Activated CD4-positive, alpha-beta T cell treated with anti-CD3 and anti-CD28 coated beads, Interleukin-2, amount 50 U/mL, for 16 hours (primary cell): ENCODE data around the gene AMBP.
"Not testable (repeated sequence)": the region's sequence is repeated elsewhere in the genome, so short reads cannot be mapped to it uniquely, and the experiment has no call there.

Experiments
- DNase-seq: peaks from one replicate; pipeline ENCODE4 v3.0.0-alpha.2; 2020

AMBP gene

GRCh38 chr9:114091711-114092110 is 13.6 kb upstream of the AMBP start:
- DNase-seq = no peak

- no peak for DNase-seq
These were observed 12.7 kb upstream of the AMBP start for GRCh38 chr9:114090798-114091197.

- DNase-seq = no peak
These were observed 11.2 kb upstream of the AMBP start for GRCh38 chr9:114089206-114089840.

DNA sequence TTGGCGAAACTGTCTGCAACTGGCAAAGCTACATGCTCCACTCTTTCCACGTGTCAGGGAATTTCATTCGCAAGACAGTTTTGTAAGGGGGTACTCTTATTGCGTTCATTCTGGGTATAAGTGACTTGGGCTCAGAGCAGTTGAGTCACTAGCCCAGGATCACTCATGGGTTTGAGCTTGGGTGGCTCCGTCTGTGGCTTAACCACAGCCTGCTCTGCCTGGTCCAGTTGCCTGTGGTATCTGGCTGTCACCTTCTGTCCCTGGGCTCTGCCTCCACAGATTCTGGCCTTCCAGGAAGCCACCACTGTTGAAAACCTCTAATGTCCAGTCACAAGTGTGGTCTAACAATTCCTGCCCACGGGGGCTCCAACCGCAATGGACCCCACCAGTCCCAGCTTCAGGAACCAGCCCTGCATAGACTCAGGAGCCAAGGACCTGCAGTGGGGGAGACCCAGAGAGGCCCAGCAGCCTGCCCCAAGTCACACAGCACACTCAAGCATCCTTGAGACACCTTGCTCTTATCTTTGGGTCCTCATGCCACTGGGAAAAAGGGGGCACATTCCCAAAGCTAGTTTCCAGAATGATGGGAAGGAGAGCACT is 10.6 kb upstream of the AMBP start:
- no peak for DNase-seq

DNA sequence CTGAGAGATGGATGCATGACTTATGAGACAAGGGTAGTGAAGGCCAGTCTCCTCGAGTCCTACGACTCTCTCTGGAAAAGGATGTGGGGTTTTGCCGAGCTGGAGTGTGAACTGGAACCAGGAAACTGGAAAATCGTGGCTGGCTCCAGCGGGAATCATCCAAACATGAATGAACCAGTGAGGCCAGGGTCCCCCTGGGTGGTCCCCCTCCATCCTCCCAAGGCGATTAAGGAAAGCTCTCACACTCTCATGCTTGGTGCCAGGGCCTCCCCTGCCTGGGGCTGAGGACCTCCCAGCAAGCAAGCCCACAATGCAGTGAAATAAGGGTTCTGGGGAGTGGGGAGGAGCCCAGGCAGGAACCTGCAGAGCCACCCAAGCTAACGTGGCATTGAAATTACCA is 9.6 kb upstream of the AMBP start:
- no peak for DNase-seq

DNA sequence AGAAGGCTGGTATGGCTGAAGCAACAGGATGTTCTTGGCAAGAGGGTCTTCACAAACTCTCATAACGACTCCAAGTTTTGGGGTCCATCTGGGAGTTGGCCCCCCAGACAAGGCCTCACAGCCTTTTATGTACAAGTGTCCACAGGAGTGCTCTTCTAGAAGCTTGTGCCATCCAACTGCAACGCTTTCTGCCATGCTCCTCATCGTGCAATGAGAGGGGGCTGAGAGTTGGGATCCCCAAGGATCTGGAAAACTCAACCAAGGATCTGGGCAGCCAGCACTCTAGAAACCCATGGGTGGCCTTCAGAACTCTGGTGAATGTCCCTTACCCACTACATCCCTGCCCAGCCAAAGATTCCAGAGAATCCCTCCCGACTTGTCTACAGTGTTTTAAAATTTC is 8.5 kb upstream of the AMBP start:
- DNase-seq = no peak

DNA sequence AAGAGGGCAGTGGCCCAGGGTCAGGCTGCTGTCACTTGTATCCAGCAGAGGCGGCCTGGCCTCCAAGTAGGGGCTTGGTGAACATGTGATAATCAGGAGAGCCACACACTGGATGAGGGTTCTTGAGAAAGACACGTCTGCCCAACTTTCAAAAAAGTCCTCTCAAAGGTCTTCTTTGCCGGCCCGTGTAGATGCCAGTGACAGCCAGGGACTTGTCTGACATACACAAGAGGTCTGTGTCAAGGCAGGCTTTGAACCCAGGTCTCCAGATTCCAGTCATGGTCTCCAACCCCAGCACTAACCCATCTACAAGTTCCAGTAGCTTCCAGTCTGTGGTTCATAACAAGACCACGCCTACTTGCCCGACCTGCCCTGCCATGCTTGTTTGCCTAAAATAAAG is 7.9 kb upstream of the AMBP start:
- no peak for DNase-seq

- DNase-seq = no peak
These were observed 7.3 kb upstream of the AMBP start for GRCh38 chr9:114085387-114085789.

DNA sequence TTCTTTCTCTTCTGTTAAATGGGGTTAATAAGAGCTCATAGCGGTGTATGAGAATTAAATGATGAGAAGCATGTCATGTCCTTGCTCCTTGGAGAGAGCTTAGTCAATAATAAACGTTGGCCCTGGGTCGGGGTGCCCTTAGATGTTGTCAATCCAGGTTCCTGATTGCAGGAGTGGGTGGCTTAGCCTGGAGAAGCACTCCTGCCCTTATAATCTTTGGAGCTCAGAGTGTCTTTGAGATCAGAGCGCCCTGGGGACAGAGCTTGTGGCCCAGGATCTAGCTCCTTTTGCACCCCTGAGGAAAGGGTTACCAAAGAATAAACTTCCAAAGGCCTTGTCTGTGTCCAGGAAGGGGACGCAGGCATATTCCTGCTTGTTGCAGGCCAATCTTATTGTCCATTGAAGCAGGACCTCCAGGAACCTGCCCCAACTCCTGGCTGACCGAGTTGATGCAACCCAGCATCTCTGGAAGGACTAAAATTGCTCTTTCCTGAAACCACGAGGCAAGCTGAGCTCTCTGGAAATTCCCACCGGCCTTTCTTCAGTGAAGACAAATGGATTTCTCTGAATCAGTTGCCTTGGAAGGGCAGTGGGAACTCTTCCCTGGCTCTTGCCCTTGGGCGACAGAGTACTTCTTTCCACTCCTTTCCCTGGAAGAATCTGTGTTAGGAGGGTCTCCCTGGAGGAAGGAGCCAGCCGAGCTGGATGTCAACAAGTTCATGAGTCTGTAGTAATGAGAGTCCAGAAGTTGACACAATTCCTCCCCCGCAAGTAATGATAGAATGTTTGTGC is 6.4 kb upstream of the AMBP start:
- no peak for DNase-seq

DNA sequence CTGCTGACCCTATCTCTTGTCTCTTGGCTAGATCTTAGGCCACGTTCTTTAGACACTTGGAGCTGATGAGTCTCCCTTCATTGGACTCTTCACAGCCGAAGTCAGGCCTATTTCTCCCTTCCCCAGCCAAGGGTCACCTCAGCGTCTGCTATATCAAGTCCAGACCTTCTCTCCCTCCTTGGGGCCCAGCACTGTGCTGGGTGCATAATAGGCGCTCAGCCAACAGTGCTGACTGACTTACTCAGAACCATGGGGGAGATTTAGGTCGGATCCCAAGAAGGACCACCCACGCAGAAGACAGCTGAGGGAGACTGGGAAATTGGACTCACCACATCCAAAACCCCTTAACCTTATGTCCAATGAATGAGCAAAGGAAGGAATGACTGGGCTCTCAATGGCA is 5.6 kb upstream of the AMBP start:
- DNase-seq = no peak

DNA sequence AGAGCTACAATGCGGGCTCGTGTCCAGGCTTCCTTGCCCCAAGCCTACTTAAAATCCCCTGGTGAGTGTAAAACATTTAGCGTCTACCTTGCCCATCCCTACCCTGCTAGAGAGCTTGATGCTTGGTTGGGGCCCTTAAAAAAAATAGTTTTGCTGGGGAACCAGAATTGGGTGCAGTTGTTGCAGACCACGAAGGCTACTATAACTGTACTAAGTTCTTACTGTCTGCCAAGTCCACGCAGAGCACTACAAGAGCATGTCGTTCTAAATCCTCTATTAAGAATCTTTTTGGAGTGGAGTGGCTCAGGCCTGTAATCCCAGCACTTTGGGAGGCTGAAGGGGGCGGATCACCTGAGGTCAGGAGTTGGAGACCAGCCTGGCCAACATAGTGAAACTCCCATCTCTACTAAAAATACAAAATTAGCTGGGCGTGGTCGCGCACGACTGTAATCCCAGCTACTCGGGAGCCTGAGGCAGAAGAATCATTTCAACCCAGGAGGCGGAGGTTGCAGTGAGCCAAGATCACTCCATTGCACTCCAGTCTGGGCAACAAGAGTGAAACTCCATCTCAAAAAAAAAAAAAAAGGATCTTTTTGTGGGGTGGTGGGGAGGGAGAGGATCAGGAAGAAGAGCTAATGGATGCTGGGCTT is 4.8 kb upstream of the AMBP start:
- DNase-seq = not testable (repeated sequence)

GRCh38 chr9:114082017-114082762 is 4.1 kb upstream of the AMBP start:
- DNase-seq = peak; percentile 84

DNA sequence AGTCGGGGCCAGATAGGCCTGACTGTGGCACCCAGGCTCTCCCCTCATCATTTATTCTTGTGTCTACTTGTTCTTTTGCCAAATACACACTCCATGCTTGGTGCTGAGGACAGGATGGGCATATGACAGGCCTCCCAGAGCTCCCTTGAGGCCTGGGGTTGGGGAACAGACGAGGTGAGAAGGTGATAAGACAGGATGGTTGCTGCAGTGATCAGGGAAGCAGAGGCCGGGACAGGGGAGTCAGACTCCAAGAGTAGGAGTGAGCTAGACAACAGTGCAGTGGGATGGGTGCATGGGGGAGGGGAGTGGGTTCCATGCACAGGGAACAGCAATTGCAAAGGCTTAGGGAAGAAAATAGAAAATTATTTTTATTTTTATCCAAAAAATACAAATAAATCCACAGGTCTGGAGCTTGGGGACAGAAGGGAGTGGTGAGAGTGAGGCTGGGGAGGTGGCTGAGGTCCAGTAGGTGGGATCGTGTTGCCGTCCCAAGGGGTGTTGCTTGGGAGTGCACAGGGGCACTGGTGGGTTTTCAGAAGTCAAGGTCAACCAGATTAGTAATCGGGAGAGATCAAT is 3.4 kb upstream of the AMBP start:
- no peak for DNase-seq

DNA sequence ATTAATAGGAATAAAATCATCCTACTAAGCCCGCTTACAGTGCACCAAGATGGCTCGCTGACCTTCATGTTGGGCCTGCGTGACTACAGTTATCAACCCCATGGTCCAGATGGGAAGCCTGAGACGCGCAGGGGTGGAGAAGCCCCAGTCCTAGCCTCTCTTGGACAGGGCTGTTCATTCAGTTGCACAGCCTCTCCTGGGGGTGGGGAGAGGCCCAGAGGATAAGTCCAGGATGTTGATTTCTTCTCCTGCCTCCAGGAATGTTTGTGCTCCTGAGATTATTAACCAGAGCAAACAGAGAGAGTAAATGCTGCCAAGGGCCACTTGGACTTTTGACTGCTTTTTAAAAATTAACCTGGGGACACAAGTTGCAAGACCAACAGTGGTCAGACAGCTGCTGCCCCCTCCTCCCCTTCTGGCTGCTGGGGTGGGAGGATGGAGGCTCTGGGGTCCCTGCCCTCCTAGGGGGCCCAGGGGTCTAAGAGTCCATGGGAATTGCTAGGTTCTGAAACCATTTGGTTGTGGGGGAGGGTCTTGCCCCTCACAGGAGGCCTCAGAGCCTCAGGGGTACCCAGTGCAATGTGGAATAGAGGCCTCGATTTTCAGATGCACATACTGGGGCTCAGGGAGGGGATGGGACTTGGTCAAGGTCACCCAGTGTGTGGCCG is 2.8 kb upstream of the AMBP start:
- no peak for DNase-seq

DNA sequence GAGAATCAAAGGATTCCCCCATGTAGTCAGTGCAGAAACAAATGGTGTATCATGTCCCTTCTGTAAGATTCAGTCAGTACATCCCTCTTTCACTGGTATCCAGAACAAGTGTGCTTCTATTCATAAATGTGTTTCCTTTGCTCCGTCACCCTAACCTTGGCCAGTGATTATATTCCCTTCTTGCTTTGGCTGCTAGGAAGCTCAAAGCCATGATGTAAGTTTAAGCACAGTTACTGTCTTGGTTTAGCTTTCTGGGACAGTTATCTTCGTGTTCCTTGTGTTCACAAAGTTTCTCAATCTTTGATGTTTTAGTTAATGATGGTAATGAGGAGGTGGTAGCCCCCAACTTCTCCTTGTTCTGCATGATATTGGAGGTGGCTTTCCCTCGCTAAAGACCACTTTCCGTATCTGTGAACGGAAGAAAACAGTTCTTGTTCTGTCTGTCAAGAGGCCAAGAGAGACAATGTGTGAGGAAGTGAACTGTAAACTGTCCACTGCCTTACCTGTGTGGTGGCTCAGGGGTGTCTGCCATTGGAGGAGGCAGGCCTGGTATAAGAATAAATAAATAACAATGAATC is 2.2 kb upstream of the AMBP start:
- no peak for DNase-seq

GRCh38 chr9:114078781-114079156 is 669 bp upstream of the AMBP start:
- DNase-seq = no peak

DNA sequence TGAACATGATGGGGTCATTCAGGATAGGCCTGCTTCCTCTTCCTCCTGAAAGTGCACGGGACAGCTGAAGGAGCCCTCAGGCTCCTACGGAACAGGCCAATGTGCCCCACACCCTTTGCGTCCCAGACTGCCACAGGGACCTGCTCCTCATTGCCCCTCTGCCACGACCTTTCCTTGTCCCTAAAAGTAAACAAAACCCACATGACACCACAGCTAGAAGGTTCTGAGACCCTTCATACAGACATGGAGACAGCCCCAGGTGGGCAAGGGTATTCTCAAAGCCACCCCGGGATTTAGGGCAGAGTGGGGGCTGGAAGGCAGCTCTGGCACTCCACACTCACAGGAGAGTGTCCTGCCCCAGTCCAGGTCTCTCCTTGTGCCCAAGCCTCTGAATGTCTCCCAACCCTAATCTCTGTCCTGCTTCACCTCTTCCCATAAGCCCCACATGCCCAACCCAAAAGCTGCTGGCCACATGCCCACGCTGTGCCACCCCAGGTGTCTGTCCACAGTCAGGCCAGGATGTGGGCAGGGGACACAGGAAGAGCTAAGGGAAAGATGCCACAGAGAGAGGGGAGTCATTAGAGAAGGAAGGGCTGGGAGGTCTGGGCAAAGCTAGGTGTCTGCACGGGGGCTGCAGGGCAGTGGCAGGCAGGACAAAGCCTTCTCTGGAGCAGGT is 800 bp downstream of the AMBP start:
- no peak for DNase-seq

DNA sequence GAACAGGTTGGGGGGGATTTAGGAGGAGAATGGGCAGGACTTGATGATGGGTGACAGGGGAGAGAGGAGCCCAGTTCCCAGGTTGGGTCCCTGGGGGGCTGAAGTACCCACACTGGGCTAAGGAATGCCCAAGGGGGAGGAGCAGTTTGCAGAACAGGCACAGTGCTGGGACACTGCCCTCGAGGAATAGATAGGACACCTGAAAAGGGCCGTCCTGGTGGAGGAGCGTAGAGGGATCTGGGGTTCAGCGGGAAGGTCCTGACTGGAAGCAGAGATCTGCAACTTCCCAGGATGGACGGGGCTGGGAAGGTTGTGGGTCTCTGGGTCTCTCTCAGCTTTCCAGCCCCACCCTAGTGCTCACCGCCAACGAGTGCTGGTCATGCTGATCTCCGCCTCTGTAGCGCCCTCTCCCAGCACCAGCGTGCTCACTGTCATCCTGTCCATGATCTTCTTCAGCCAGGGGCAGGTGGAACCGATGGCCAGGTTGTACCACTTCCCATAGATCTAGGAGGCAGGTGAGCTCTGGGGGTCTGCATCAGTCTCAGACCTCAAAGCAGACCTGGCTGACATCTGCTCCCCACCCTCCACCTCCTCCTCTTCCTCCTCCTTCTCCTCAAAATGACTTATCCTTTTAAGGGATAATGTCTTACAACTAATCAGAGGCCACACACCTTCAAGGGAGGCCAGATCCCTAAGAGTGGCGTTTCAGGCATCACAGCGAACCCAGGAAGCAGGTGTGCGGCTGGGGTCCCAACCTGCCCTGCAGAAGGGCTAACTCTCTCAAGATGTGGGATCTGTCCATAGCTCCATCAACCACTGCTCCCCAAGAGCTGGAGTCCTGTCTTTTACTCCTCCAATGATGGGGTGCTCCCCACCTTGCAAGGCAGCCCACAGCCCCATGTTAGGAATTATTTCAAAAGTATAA is 1.6 kb downstream of the AMBP start:
- DNase-seq = no peak

DNA sequence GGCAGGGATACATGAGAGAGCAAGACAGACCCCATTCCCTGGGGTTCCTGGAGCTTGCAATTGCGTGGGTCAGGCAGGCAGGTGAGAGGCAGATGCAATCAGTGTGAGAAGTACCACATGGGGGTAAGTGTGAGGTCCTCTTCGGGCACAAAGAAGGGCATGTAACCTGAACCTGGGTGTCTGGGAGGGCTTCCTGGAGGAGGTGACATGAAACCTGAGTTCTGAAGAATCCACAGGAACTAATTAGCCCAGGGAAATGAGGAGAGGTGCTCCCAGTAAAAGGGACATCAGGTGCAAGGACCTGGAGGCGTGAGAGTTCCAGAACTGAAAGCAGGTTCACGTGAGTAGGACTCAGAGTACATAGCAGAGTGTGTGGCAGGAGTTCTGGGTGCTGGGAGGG is 2.5 kb downstream of the AMBP start:
- DNase-seq = no peak
